T-helper 1 cell treated with Interleukin-12 subunit alpha and Interleukin-12 subunit beta and Interleukin-4 antibody, amounts not matched to agents 30 ng/mL and 1 ng/mL, for 36 hours (primary cell): ENCODE measurements around the gene S100B. TPM values are rescaled to one million over a fixed set of nuclear protein-coding genes. Genes with fewer than 3 reads are reported as not detected.

ENCODE experiments used
- total RNA-seq: library from RNA; stranded (reverse); gene quantifications from 2 replicates; pipeline ENCODE4 v1.2.3, GENCODE V29; 2022

The S100B gene
- total RNA-seq, 1 donor from 2014 or later, result 0.49 TPM

Other genes starting within 250 kb of the S100B start
- gene DIP2A, start 146.2 kb downstream of the S100B start, total RNA-seq, result 54.9 and 56.7 TPM in 2 replicates
- 114 and 121 TPM in 2 replicates for gene PRMT2, start 30.6 kb upstream of the S100B start, total RNA-seq